ENCODE measurements around the gene SDR42E1. TPM values are rescaled to one million over a fixed set of nuclear protein-coding genes. Genes with fewer than 3 reads are reported as not detected.
A peak's percentile ranks its signal among the peaks of the same experiment; 100 is the strongest.

SDR42E1 gene
- total RNA-seq, 1 experiment from 2014 or later, result 0.07 TPM

DNA sequence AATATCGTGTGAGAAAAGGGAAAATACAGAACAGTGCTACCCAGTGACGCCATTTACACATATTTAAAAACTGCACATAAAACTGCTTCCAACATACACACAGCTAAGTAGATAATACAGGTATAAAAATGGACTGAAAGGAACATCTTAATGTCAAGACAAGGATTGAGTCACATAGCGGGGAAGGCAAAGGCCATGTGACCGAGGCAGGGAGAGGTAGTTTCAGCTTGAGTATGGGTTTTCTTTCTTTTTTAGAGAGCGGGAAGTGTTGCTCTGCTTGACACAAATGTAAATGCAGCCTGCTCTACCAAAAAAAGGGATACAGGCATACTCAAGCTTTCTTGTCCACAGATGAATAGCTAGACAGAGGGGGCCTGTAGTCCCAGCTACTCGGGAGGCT is 46.5 kb downstream of the SDR42E1 start:
- DNase-seq (ENCODE audit: low spot score) (no peak), ATAC-seq (no peak)
- Mint-ChIP-seq H3K27me3 (ENCODE audit: low read depth) (no peaks in the 10 kb centered on the region), H3K36me3 (peaks cover 8% of the 10 kb centered on the region), H3K4me3 (no peak overlapping the region), H3K9me3 (peaks cover 32% of the 10 kb centered on the region), H3K4me1 (0 out of 2 replicates have a peak, but pooled peaks cover 3% of the 10 kb centered on the region), H3K27ac (0 out of 2 replicates have a peak overlapping the region, but pooled peaks have one; percentile 41)
- TF ChIP-seq, protein P1, sequence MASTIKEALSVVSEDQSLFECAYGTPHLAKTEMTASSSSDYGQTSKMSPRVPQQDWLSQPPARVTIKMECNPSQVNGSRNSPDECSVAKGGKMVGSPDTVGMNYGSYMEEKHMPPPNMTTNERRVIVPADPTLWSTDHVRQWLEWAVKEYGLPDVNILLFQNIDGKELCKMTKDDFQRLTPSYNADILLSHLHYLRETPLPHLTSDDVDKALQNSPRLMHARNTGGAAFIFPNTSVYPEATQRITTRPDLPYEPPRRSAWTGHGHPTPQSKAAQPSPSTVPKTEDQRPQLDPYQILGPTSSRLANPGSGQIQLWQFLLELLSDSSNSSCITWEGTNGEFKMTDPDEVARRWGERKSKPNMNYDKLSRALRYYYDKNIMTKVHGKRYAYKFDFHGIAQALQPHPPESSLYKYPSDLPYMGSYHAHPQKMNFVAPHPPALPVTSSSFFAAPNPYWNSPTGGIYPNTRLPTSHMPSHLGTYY (CRISPR knock-in tag; IDR thresholded peaks at IDR 0.05), result no peak
- TF ChIP-seq, protein P2, sequence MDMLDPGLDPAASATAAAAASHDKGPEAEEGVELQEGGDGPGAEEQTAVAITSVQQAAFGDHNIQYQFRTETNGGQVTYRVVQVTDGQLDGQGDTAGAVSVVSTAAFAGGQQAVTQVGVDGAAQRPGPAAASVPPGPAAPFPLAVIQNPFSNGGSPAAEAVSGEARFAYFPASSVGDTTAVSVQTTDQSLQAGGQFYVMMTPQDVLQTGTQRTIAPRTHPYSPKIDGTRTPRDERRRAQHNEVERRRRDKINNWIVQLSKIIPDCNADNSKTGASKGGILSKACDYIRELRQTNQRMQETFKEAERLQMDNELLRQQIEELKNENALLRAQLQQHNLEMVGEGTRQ (CRISPR knock-in tag; IDR thresholded peaks at IDR 0.05), result 0 out of 2 replicates have a peak, but pooled peaks have one; percentile 14
- CTCF ChIA-PET, result interaction anchor here (0.6 to 1.3 kb wide), 4 partner anchors 24 to 100 kb away, joined by 3 read pairs; no protein-coding TSS in a partner anchor
- POLR2A ChIA-PET, result no interaction called here

GRCh38 chr16:81956213-81956948 is 54.9 kb downstream of the SDR42E1 start:
- H3K4me1 Mint-ChIP-seq, result no peaks in the 10 kb centered on the region
- H3K27ac Mint-ChIP-seq, result no peak overlapping the region
- peaks cover 4% of the 10 kb centered on the region for H3K36me3 Mint-ChIP-seq
- CTCF ChIA-PET, result no interaction called here
- H3K4me3 Mint-ChIP-seq, result no peak overlapping the region
- POLR2A ChIA-PET, result no interaction called here
- DNase-seq (ENCODE audit: low spot score) (no peak), ATAC-seq (no peak)
- TF ChIP-seq E2F1 (CRISPR knock-in tag; IDR thresholded peaks at IDR 0.05) (no peak), JUN (CRISPR knock-in tag; IDR thresholded peaks at IDR 0.05) (no peak), ATF1 (CRISPR knock-in tag; IDR thresholded peaks at IDR 0.05) (no peak), GRHL2 (CRISPR knock-in tag; IDR thresholded peaks at IDR 0.05; ENCODE audit: insufficient replicate concordance, severe bottlenecking) (no peak), ESRRA (CRISPR knock-in tag; IDR thresholded peaks at IDR 0.05; ENCODE audit: borderline replicate concordance) (no peak), IRF2 (CRISPR knock-in tag; IDR thresholded peaks at IDR 0.05; ENCODE audit: borderline replicate concordance, low read depth) (no peak), TP53 (CRISPR knock-in tag; IDR thresholded peaks at IDR 0.05) (no peak), RORB (CRISPR knock-in tag; IDR thresholded peaks at IDR 0.05) (no peak), CREB1 (CRISPR knock-in tag; IDR thresholded peaks at IDR 0.05) (no peak), FOXJ3 (CRISPR knock-in tag; IDR thresholded peaks at IDR 0.05; ENCODE audit: borderline replicate concordance) (no peak), AR (CRISPR knock-in tag; IDR thresholded peaks at IDR 0.05) (no peak)
- TF ChIP-seq, protein P3, sequence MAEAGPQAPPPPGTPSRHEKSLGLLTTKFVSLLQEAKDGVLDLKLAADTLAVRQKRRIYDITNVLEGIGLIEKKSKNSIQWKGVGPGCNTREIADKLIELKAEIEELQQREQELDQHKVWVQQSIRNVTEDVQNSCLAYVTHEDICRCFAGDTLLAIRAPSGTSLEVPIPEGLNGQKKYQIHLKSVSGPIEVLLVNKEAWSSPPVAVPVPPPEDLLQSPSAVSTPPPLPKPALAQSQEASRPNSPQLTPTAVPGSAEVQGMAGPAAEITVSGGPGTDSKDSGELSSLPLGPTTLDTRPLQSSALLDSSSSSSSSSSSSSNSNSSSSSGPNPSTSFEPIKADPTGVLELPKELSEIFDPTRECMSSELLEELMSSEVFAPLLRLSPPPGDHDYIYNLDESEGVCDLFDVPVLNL (CRISPR knock-in tag; IDR thresholded peaks at IDR 0.05; ENCODE audit: borderline replicate concordance, low read depth), result no peak
- TF ChIP-seq, protein P2 (CRISPR knock-in tag; IDR thresholded peaks at IDR 0.05), result no peak
- TF ChIP-seq, protein P4, sequence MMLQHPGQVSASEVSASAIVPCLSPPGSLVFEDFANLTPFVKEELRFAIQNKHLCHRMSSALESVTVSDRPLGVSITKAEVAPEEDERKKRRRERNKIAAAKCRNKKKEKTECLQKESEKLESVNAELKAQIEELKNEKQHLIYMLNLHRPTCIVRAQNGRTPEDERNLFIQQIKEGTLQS (CRISPR knock-in tag; conservative IDR thresholded peaks at IDR 0.05), result no peak
- H3K9me3 Mint-ChIP-seq, result peaks cover 5% of the 10 kb centered on the region
- H3K27me3 Mint-ChIP-seq (ENCODE audit: low read depth), result no peaks in the 10 kb centered on the region
